BJ (cell line): ENCODE measurements around the gene KRTCAP2. TPM values are rescaled to one million over a fixed set of nuclear protein-coding genes. Genes with fewer than 3 reads are reported as not detected.
"Not testable (repeated sequence)": the region's sequence is repeated elsewhere in the genome, so short reads cannot be mapped to it uniquely, and the experiment has no call there.

ENCODE experiments used
- CTCF ChIA-PET: fragments of 350-600 bp; formaldehyde crosslinking; extraction: SDS; loops from one replicate; lab custom pipeline; 2021; ENCODE audit warnings: antibody characterized with exemption, inconsistent platforms; lab: Yijun Ruan, JAX
- POLR2A ChIA-PET: fragments of 300-600 bp; sonication (Branson Sonifier 250); formaldehyde crosslinking; extraction: SDS; loops from one replicate; lab custom pipeline; 2021; ENCODE audit warnings: antibody characterized with exemption; lab: Charles Lee
- DNase-seq: peaks from one replicate; pipeline ENCODE4 v3.0.0-alpha.2; 2011; ENCODE audit warnings: low read depth
- H3K27me3 ChIP-seq: 2 replicates; pipeline ENCODE4 v1.6.0; 2011; ENCODE audit warnings: low read length; ENCODE audit not compliant: control insufficient read depth, insufficient read depth
- H3K36me3 ChIP-seq: 2 replicates; pipeline ENCODE4 v1.5.1; 2011; ENCODE audit warnings: low read length; ENCODE audit not compliant: control insufficient read depth, insufficient read depth
- H3K4me3 ChIP-seq: 2 replicates; pipeline ENCODE4 v1.5.1; 2011; ENCODE audit warnings: low read depth, mild to moderate bottlenecking, control low read depth, low read length
- CTCF ChIP-seq: IDR thresholded peaks from 2 replicates; pipeline ENCODE4 v1.5.1; 2011; ENCODE audit warnings: low read depth, mild to moderate bottlenecking, control low read depth, inconsistent platforms, low read length, moderate library complexity; ENCODE audit not compliant: insufficient read depth
- polyA plus RNA-seq: library from polyadenylated mRNA; depleted of rRNA; stranded (reverse); fragments of >200 nt; gene quantifications from 2 replicates; pipeline ENCODE4 v1.2.3, GENCODE V29; 2011

Gene KRTCAP2
- polyA plus RNA-seq, 1 experiment: 225 TPM

DNA sequence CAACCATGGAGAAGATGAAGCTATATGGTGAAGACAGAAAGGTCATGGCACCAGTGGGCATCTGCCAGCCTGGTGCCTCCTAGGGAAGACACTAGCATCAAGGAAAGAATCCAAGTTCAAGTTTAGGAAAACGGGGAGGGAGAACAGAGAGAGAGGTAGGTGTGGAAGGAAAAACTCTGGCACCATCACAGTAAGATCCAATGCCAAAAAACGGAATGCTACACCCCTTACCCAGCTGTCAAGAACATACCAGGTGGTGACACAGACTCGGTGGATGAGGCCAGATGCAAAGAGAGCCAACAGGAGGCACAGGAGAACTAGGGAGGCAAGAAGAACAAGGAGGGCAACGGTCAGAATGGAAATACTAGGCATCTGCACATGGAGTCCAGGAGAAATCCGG, 3.6 kb downstream of the KRTCAP2 start:
- no peak for TF ChIP-seq CTCF
- ChIA-PET POLR2A (no interaction called here), CTCF (interaction anchor here (0.6 to 11.3 kb wide), 6 partner anchors 33 to 84 kb away, joined by 3 to 259 read pairs (median 23); partner anchors contain the start of gene SLC50A1)
- Histone ChIP-seq H3K36me3 (peaks cover 2% of the 10 kb centered on the region; the same call in 1 of the 2 replicates), H3K27me3 (peaks cover 4% of the 10 kb centered on the region; the same call in 1 of the 2 replicates), H3K4me3 (no peak overlapping the region)
- DNase-seq: no peak

GRCh38 chr1:155168456-155169210, 4.5 kb downstream of the KRTCAP2 start:
- CTCF ChIA-PET: interaction anchor here (0.6 to 11.3 kb wide), 24 partner anchors 8 to 124 kb away, joined by 3 to 259 read pairs (median 6); partner anchors contain the start of genes ADAM15, EFNA4 and SLC50A1
- DNase-seq: no peak
- peaks cover 4% of the 10 kb centered on the region; the same call in 1 of the 2 replicates for H3K27me3 ChIP-seq
- H3K4me3 ChIP-seq: no peak overlapping the region
- peaks cover 2% of the 10 kb centered on the region; the same call in 1 of the 2 replicates for H3K36me3 ChIP-seq
- POLR2A ChIA-PET: no interaction called here
- TF ChIP-seq CTCF: no peak

GRCh38 chr1:155168105-155168445, 5.0 kb downstream of the KRTCAP2 start:
- POLR2A ChIA-PET, H3K36me3 ChIP-seq, H3K4me3 ChIP-seq, H3K27me3 ChIP-seq, DNase-seq: not testable (repeated sequence)
- CTCF ChIA-PET: interaction anchor here (0.6 to 11.3 kb wide), 27 partner anchors 9 to 431 kb away, joined by 3 to 259 read pairs (median 5); partner anchors contain the start of genes ADAM15, EFNA4 and SLC50A1

- peaks cover 4% of the 10 kb centered on the region; the same call in 1 of the 2 replicates for H3K27me3 ChIP-seq
- CTCF ChIA-PET: interaction anchor here (0.6 to 11.3 kb wide), 35 partner anchors 8 to 431 kb away, joined by 3 to 259 read pairs (median 4); partner anchors contain the start of genes ADAM15, EFNA4 and SLC50A1
Measured at GRCh38 chr1:155167166-155168104, 5.7 kb downstream of the KRTCAP2 start.

More at GRCh38 chr1:155167166-155168104, 5.7 kb downstream of the KRTCAP2 start:
- Histone ChIP-seq H3K4me3 (no peak overlapping the region), H3K36me3 (peaks cover 2% of the 10 kb centered on the region; the same call in 1 of the 2 replicates)
- peak; percentile 90 for TF ChIP-seq CTCF
- POLR2A ChIA-PET: no interaction called here
- no peak for DNase-seq
